K562 (cell line): Measurements from ENCODE around the gene INTS4. TPM values are rescaled to one million over a fixed set of nuclear protein-coding genes. Genes with fewer than 3 reads are reported as not detected.

Experiments used
- L3MBTL2 ChIP-seq: fragments of 450-650 bp; IDR thresholded peaks from 2 replicates; pipeline ENCODE4 v1.6.1; 2016; ENCODE audit warnings: mild to moderate bottlenecking, moderate library complexity
- NEUROD1 ChIP-seq: fragments of 150-350 bp; IDR thresholded peaks from 2 replicates; pipeline ENCODE4 v1.6.1; 2014; ENCODE audit warnings: borderline replicate concordance, low read length, low read depth; ENCODE audit not compliant: partially characterized antibody
- PTTG1 ChIP-seq: fragments of 450-650 bp; IDR thresholded peaks from 2 replicates; pipeline ENCODE4 v1.6.1; 2016; ENCODE audit warnings: low read depth, mild to moderate bottlenecking, missing genetic modification characterization, missing compliant biosample characterization
- RAD21 ChIP-seq, 2 experiments: fragments of 250-450 bp in 1 of 2; fragments of 450-650 bp in 1 of 2; sonication (Bioruptor Pico) in 1 of 2; formaldehyde crosslinking in 1 of 2; IDR thresholded peaks in 1 of 2; conservative IDR thresholded peaks in 1 of 2; 2 replicates each; pipeline versions ENCODE4 v1.4.0 to v1.8.0; 2020 to 2022; ENCODE audit warnings: mild to moderate bottlenecking in 2 of 2, moderate library complexity in 1 of 2
- RCOR1 ChIP-seq, 2 experiments: IDR thresholded peaks; 2 replicates each; pipeline ENCODE4 v1.6.1; 2012; ENCODE audit warnings: low read depth in 2 of 2, low read length in 2 of 2, borderline replicate concordance in 1 of 2, improper control_type of control experiment in 1 of 2
- SMAD1 ChIP-seq: fragments of 150-350 bp; IDR thresholded peaks from 2 replicates; pipeline ENCODE4 v1.6.1; 2014; ENCODE audit warnings: low read length, low read depth; ENCODE audit not compliant: partially characterized antibody
- SMARCA4 ChIP-seq: fragments of 450-650 bp; IDR thresholded peaks from 2 replicates; pipeline ENCODE4 v1.6.1; 2016
- SP2 ChIP-seq: IDR thresholded peaks from 2 replicates; pipeline ENCODE4 v1.6.1; 2011; ENCODE audit warnings: mild to moderate bottlenecking, low read depth, low read length, moderate library complexity; ENCODE audit not compliant: poor library complexity, severe bottlenecking; ENCODE audit errors: extremely low read depth
- TAL1 ChIP-seq: fragments of 450-650 bp; IDR thresholded peaks from 2 replicates; pipeline ENCODE4 v1.6.1; 2016; ENCODE audit warnings: mild to moderate bottlenecking
- TARDBP ChIP-seq: fragments of 450-650 bp; IDR thresholded peaks from 2 replicates; pipeline ENCODE4 v1.6.1; 2016
- TEAD2 ChIP-seq: fragments of 450-650 bp; IDR thresholded peaks from 2 replicates; pipeline ENCODE4 v1.6.1; 2016; ENCODE audit warnings: missing genetic modification characterization, control low read depth, missing compliant biosample characterization
- TOE1 ChIP-seq, 2 experiments: fragments of 450-650 bp in 1 of 2; sonication (generic) in 1 of 2; formaldehyde crosslinking in 1 of 2; IDR thresholded peaks; 2 replicates each; pipeline versions ENCODE4 v1.7.1 to v1.8.0; 2016 to 2022; ENCODE audit warnings: borderline replicate concordance in 2 of 2, mild to moderate bottlenecking in 2 of 2, antibody characterized with exemption in 1 of 2, inconsistent platforms in 1 of 2, low read depth in 1 of 2, missing genetic modification reagents in 1 of 2, moderate library complexity in 1 of 2
- ZNF175 ChIP-seq: fragments of 200-800 bp; sonication (Bioruptor generic); IDR thresholded peaks from 2 replicates; pipeline ENCODE4 v1.6.1; 2016; ENCODE audit warnings: low read depth, mild to moderate bottlenecking, missing genetic modification characterization, missing compliant biosample characterization
- ZNF316 ChIP-seq: fragments of 450-650 bp; IDR thresholded peaks from 2 replicates; pipeline ENCODE4 v1.6.1; 2016
- ZNF561 ChIP-seq: fragments of 450-650 bp; formaldehyde crosslinking; conservative IDR thresholded peaks from 2 replicates; pipeline ENCODE4 v1.4.0; 2020; ENCODE audit warnings: mild to moderate bottlenecking, moderate library complexity
- ZNF644 ChIP-seq: fragments of 200-800 bp; sonication (Bioruptor generic); IDR thresholded peaks from 2 replicates; pipeline ENCODE4 v1.6.1; 2016; ENCODE audit warnings: low read depth, missing genetic modification characterization, missing compliant biosample characterization
- polyA plus RNA-seq, 8 experiments: library from polyadenylated mRNA; depleted of rRNA in 4 of 8; stranded (reverse) in 5 of 8; unstranded in 3 of 8; fragments of >200 nt; fragmentation: Nextera tagmentation in 2 of 8; fragmentation: Illumina TruSeq in 1 of 8; extraction: Ambion mirVana in 2 of 8; extraction: Trizol in 1 of 8; gene quantifications; 2 replicates each; pipeline versions ENCODE4 v1.2.1 to v1.2.3, GENCODE V29; 2011 to 2014; ENCODE audit warnings: inconsistent platforms in 1 of 8, missing spikeins in 1 of 8
- total RNA-seq, 7 experiments: library from RNA; depleted of rRNA in 6 of 7; stranded (reverse); fragments of >200 nt in 6 of 7; fragmentation: Illumina TruSeq in 2 of 7; extraction: Trizol in 2 of 7; gene quantifications; 2 replicates each; pipeline versions ENCODE4 v1.2.1 to v1.2.3, GENCODE V29; 2011 to 2021; ENCODE audit warnings: low replicate concordance in 1 of 7
- TF ChIP-seq, protein P1 (sequence below): fragments of 450-650 bp; conservative IDR thresholded peaks from 2 replicates; pipeline ENCODE4 v1.6.1; 2016; ENCODE audit warnings: missing genetic modification characterization, low read depth, mild to moderate bottlenecking, missing compliant biosample characterization, moderate library complexity
- TF ChIP-seq, protein P2 (sequence below): fragments of 450-650 bp; conservative IDR thresholded peaks from 2 replicates; pipeline ENCODE4 v1.6.1; 2016; ENCODE audit warnings: missing genetic modification characterization, low read depth, mild to moderate bottlenecking, control low read depth, missing compliant biosample characterization
- TF ChIP-seq, protein P3 (sequence below): sonication (generic); formaldehyde crosslinking; IDR thresholded peaks from 2 replicates; pipeline ENCODE4 v1.8.0; 2023; ENCODE audit warnings: missing genetic modification reagents, mild to moderate bottlenecking, borderline replicate concordance

INTS4 gene
- total and polyA plus RNA-seq, 9 of the 15 experiments (the other 6 are each of a cell fraction or from before 2014, with no cell fraction given) = 28.4 to 53.4 (median 44.5) TPM

DNA sequence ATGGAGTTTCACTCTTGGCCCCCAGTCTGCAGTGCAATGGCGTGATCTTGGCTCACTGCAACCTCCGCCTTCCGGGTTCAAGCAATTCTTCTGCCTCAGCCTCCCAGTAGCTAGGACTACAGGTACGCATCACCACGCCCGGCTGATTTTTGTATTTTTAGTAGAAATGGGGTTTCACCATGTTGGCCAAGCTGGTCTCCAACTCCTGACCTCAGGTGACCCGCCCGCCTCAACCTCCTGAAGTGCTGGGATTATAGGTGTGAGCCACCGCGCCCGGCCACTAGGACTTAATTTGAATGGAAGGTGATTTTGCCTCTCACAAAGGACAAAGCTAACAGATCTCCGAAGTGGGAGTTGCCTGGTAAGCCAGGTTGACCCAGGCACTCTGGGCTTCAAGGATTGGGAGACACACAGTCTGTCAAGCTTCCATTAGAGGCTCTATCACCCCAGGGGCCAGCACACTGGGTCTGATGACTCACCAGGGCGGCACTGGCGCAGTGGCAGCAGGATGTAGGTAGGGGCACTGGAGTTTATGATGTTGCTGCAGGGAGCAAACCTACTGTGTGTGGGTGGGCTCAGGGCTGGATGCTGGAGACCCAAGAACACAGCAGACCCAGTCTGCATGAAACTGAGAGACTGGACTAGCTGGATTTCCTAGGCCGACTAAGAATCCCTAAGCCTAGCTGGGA lies 46.4 kb upstream of the INTS4 start (continued):
- TF ChIP-seq, protein P1, sequence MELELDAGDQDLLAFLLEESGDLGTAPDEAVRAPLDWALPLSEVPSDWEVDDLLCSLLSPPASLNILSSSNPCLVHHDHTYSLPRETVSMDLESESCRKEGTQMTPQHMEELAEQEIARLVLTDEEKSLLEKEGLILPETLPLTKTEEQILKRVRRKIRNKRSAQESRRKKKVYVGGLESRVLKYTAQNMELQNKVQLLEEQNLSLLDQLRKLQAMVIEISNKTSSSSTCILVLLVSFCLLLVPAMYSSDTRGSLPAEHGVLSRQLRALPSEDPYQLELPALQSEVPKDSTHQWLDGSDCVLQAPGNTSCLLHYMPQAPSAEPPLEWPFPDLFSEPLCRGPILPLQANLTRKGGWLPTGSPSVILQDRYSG (tag) = peak; percentile 53; the same call in 1 of the 2 replicates
- TF ChIP-seq SMAD1 (no peak), SMARCA4 (peak; percentile 31; the same call in 1 of the 2 replicates), TAL1 (no peak), RCOR1 (IDR thresholded peaks at IDR 0.05; ENCODE audit: borderline replicate concordance in 1 of 2, low read depth in 2 of 2, low read length in 2 of 2) (no peak), RAD21 (CRISPR knock-in tag; conservative IDR thresholded peaks at IDR 0.05 in 1 of 2, IDR thresholded peaks at IDR 0.05 in 1 of 2) (no peak), TEAD2 (tag) (no peak), PTTG1 (tag) (no peak), L3MBTL2 (0 out of 2 replicates have a peak, but pooled peaks have one; percentile 27), TOE1 (IDR thresholded peaks at IDR 0.05; ENCODE audit: borderline replicate concordance) (no peak), TOE1 (CRISPR knock-in tag; IDR thresholded peaks at IDR 0.05; ENCODE audit: borderline replicate concordance, low read depth) (no peak), ZNF561 (CRISPR knock-in tag) (no peak), ZNF175 (CRISPR knock-in tag) (no peak), SP2 (no peak), ZNF316 (no peak), TARDBP (no peak), ZNF644 (tag) (no peak), NEUROD1 (peak; percentile 11)
- TF ChIP-seq, protein P2, sequence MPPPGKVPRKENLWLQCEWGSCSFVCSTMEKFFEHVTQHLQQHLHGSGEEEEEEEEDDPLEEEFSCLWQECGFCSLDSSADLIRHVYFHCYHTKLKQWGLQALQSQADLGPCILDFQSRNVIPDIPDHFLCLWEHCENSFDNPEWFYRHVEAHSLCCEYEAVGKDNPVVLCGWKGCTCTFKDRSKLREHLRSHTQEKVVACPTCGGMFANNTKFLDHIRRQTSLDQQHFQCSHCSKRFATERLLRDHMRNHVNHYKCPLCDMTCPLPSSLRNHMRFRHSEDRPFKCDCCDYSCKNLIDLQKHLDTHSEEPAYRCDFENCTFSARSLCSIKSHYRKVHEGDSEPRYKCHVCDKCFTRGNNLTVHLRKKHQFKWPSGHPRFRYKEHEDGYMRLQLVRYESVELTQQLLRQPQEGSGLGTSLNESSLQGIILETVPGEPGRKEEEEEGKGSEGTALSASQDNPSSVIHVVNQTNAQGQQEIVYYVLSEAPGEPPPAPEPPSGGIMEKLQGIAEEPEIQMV (tag) = no peak
- TF ChIP-seq, protein P3, sequence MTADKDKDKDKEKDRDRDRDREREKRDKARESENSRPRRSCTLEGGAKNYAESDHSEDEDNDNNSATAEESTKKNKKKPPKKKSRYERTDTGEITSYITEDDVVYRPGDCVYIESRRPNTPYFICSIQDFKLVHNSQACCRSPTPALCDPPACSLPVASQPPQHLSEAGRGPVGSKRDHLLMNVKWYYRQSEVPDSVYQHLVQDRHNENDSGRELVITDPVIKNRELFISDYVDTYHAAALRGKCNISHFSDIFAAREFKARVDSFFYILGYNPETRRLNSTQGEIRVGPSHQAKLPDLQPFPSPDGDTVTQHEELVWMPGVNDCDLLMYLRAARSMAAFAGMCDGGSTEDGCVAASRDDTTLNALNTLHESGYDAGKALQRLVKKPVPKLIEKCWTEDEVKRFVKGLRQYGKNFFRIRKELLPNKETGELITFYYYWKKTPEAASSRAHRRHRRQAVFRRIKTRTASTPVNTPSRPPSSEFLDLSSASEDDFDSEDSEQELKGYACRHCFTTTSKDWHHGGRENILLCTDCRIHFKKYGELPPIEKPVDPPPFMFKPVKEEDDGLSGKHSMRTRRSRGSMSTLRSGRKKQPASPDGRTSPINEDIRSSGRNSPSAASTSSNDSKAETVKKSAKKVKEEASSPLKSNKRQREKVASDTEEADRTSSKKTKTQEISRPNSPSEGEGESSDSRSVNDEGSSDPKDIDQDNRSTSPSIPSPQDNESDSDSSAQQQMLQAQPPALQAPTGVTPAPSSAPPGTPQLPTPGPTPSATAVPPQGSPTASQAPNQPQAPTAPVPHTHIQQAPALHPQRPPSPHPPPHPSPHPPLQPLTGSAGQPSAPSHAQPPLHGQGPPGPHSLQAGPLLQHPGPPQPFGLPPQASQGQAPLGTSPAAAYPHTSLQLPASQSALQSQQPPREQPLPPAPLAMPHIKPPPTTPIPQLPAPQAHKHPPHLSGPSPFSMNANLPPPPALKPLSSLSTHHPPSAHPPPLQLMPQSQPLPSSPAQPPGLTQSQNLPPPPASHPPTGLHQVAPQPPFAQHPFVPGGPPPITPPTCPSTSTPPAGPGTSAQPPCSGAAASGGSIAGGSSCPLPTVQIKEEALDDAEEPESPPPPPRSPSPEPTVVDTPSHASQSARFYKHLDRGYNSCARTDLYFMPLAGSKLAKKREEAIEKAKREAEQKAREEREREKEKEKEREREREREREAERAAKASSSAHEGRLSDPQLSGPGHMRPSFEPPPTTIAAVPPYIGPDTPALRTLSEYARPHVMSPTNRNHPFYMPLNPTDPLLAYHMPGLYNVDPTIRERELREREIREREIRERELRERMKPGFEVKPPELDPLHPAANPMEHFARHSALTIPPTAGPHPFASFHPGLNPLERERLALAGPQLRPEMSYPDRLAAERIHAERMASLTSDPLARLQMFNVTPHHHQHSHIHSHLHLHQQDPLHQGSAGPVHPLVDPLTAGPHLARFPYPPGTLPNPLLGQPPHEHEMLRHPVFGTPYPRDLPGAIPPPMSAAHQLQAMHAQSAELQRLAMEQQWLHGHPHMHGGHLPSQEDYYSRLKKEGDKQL (CRISPR knock-in tag) = no peak
